IMR-90 (cell line): Measurements from ENCODE around the gene CDC42SE1. TPM values are rescaled to one million over a fixed set of nuclear protein-coding genes. Genes with fewer than 3 reads are reported as not detected.

Source experiments
- ATAC-seq: fragments of 200-7000 bp; cut with Tn5 transposase; 2 replicates; pipeline ENCODE4 v1.9.1; 2020; ENCODE audit warnings: low read depth, mild to moderate bottlenecking, moderate library complexity
- BruUV-seq: library from RNA; stranded (reverse); fragments of 400-500 nt; replicated peaks from 2 replicates; lab custom pipeline; 2021; lab: Mats Ljungman, UMichigan
- CTCF ChIA-PET: fragments of 300-600 bp; formaldehyde crosslinking; extraction: SDS; loops from one replicate; lab custom pipeline; 2021; ENCODE audit warnings: antibody characterized with exemption; lab: Yijun Ruan, JAX
- POLR2A ChIA-PET: fragments of 300-600 bp; sonication (Branson Sonifier 250); formaldehyde crosslinking; loops from one replicate; lab custom pipeline; 2022; ENCODE audit warnings: antibody characterized with exemption; ENCODE audit not compliant: unreplicated experiment; lab: Charles Lee
- DNase-seq: peaks from one replicate; pipeline ENCODE4 v3.0.0; 2013
- H2AFZ ChIP-seq: replicated peaks from 2 replicates; pipeline ENCODE3; 2013; ENCODE audit warnings: low read length, mild to moderate bottlenecking; ENCODE audit not compliant: poor library complexity
- H2AK5ac ChIP-seq: 2 replicates; pipeline ENCODE4 v1.6.1; 2013; ENCODE audit warnings: low read depth, low read length, inconsistent platforms
- H2AK9ac ChIP-seq: replicated peaks from 2 replicates; pipeline ENCODE3; 2013; ENCODE audit warnings: mild to moderate bottlenecking, low read depth, low read length, moderate library complexity; ENCODE audit not compliant: poor library complexity
- H2BK120ac ChIP-seq: 2 replicates; pipeline ENCODE4 v1.6.1; 2013; ENCODE audit warnings: low read depth, low read length, inconsistent platforms
- H2BK15ac ChIP-seq: 3 replicates; pipeline ENCODE4 v1.6.1; 2013; ENCODE audit warnings: low read depth, low read length, inconsistent platforms
- H2BK20ac ChIP-seq: 2 replicates; pipeline ENCODE4 v1.6.1; 2013; ENCODE audit warnings: low read depth, mild to moderate bottlenecking, inconsistent platforms, low read length, moderate library complexity
- H2BK5ac ChIP-seq: 2 replicates; pipeline ENCODE4 v1.6.1; 2013; ENCODE audit warnings: mild to moderate bottlenecking, low read depth, low read length, inconsistent platforms; ENCODE audit not compliant: poor library complexity, severe bottlenecking
- H3K14ac ChIP-seq: replicated peaks from 2 replicates; pipeline ENCODE4 v1.6.1; 2013; ENCODE audit warnings: low read depth, low read length, inconsistent platforms
- H3K18ac ChIP-seq: 2 replicates; pipeline ENCODE4 v1.6.1; 2013; ENCODE audit warnings: low read depth, low read length, control low read depth
- H3K23ac ChIP-seq: 2 replicates; pipeline ENCODE4 v1.6.1; 2013; ENCODE audit warnings: low read depth, low read length, inconsistent platforms
- H3K27ac ChIP-seq: 2 replicates; pipeline ENCODE4 v1.5.1; 2013; ENCODE audit warnings: mild to moderate bottlenecking, control low read depth, low read length; ENCODE audit not compliant: insufficient read depth
- H3K27me3 ChIP-seq: 2 replicates; pipeline ENCODE4 v1.6.1; 2013; ENCODE audit warnings: low read length; ENCODE audit not compliant: control insufficient read depth, insufficient read depth
- H3K36me3 ChIP-seq: 2 replicates; pipeline ENCODE4 v1.6.1; 2013; ENCODE audit warnings: low read length, mixed read lengths; ENCODE audit not compliant: control insufficient read depth, insufficient read depth
- H3K4ac ChIP-seq: 2 replicates; pipeline ENCODE4 v1.6.1; 2013; ENCODE audit warnings: low read depth, low read length, inconsistent platforms
- H3K4me1 ChIP-seq: 2 replicates; pipeline ENCODE4 v1.6.1; 2013; ENCODE audit warnings: low read length, mixed read lengths; ENCODE audit not compliant: control insufficient read depth, insufficient read depth
- H3K4me2 ChIP-seq: 2 replicates; pipeline ENCODE4 v1.6.1; 2013; ENCODE audit warnings: low read depth, mild to moderate bottlenecking, control low read depth, low read length, moderate library complexity
- H3K4me3 ChIP-seq: 2 replicates; pipeline ENCODE4 v1.5.1; 2013; ENCODE audit warnings: low read depth, mild to moderate bottlenecking, control low read depth, low read length, moderate library complexity; ENCODE audit not compliant: insufficient read depth
- H3K56ac ChIP-seq: 2 replicates; pipeline ENCODE4 v1.6.1; 2013; ENCODE audit warnings: low read length, inconsistent platforms; ENCODE audit not compliant: insufficient read depth; ENCODE audit errors: extremely low read depth
- H3K79me1 ChIP-seq, 2 experiments: 2 replicates each; pipeline ENCODE4 v1.6.1; 2013; ENCODE audit warnings: low read length in 2 of 2, inconsistent platforms in 1 of 2, low read depth in 1 of 2
- H3K9ac ChIP-seq: 2 replicates; pipeline ENCODE4 v1.6.1; 2013; ENCODE audit warnings: low read depth, low read length, control low read depth
- H3K9me1 ChIP-seq: 2 replicates; pipeline ENCODE4 v1.6.1; 2013; ENCODE audit warnings: low read length, inconsistent platforms; ENCODE audit not compliant: insufficient read depth
- H3K9me3 ChIP-seq: 2 replicates; pipeline ENCODE4 v1.6.1; 2013; ENCODE audit warnings: low read length; ENCODE audit not compliant: control insufficient read depth, insufficient read depth
- H4K20me1 ChIP-seq: 2 replicates; pipeline ENCODE4 v1.6.1; 2013; ENCODE audit warnings: low read length, inconsistent platforms; ENCODE audit not compliant: insufficient read depth
- H4K5ac ChIP-seq: 2 replicates; pipeline ENCODE4 v1.6.1; 2013; ENCODE audit warnings: mild to moderate bottlenecking, low read depth, low read length, control low read depth
- H4K8ac ChIP-seq, 2 experiments: 2 replicates each; pipeline ENCODE4 v1.6.1; 2013; ENCODE audit warnings: low read depth in 2 of 2, low read length in 2 of 2, control low read depth in 1 of 2, inconsistent platforms in 1 of 2
- H4K91ac ChIP-seq: 2 replicates; pipeline ENCODE4 v1.6.1; 2013; ENCODE audit warnings: low read depth, low read length, inconsistent platforms; ENCODE audit not compliant: insufficient read depth
- BHLHE40 ChIP-seq: fragments of 150-350 bp; IDR thresholded peaks from 2 replicates; pipeline ENCODE4 v1.6.1; 2016; ENCODE audit warnings: mild to moderate bottlenecking, low read depth, low read length
- CEBPB ChIP-seq: IDR thresholded peaks from 2 replicates; pipeline ENCODE4 v1.6.1; 2012; ENCODE audit warnings: low read depth, low read length, improper control_type of control experiment
- CHD1 ChIP-seq: IDR thresholded peaks from 2 replicates; pipeline ENCODE4 v1.6.1; 2012; ENCODE audit warnings: low read depth, low read length, improper control_type of control experiment
- CTCF ChIP-seq: conservative IDR thresholded peaks from 2 replicates; pipeline ENCODE4 v1.5.1; 2012; ENCODE audit warnings: mild to moderate bottlenecking, low read depth, low read length, improper control_type of control experiment
- ELK1 ChIP-seq: fragments of 150-350 bp; IDR thresholded peaks from 2 replicates; pipeline ENCODE4 v1.6.1; 2016; ENCODE audit warnings: low read depth, mild to moderate bottlenecking, low read length, moderate library complexity, borderline replicate concordance
- FOS ChIP-seq: fragments of 150-350 bp; IDR thresholded peaks from 2 replicates; pipeline ENCODE4 v1.6.1; 2016; ENCODE audit warnings: low read depth, low read length
- MAZ ChIP-seq: IDR thresholded peaks from 2 replicates; pipeline ENCODE4 v1.6.1; 2012; ENCODE audit warnings: low read depth, mild to moderate bottlenecking, low read length, improper control_type of control experiment, moderate library complexity, borderline replicate concordance
- NFE2L2 ChIP-seq: fragments of 150-350 bp; IDR thresholded peaks from 2 replicates; pipeline ENCODE4 v1.6.1; 2016; ENCODE audit warnings: low read depth, mild to moderate bottlenecking, low read length
- RAD21 ChIP-seq: IDR thresholded peaks from 2 replicates; pipeline ENCODE4 v1.6.1; 2012; ENCODE audit warnings: low read length, improper control_type of control experiment
- RCOR1 ChIP-seq: IDR thresholded peaks from 2 replicates; pipeline ENCODE4 v1.6.1; 2012; ENCODE audit warnings: mild to moderate bottlenecking, low read length, improper control_type of control experiment; ENCODE audit not compliant: insufficient replicate concordance
- RFX5 ChIP-seq: IDR thresholded peaks from 2 replicates; pipeline ENCODE4 v1.8.0; 2012; ENCODE audit warnings: low read depth, mild to moderate bottlenecking, low read length, moderate library complexity
- SMC3 ChIP-seq: fragments of 150-350 bp; IDR thresholded peaks from 2 replicates; pipeline ENCODE4 v1.6.1; 2016; ENCODE audit warnings: low read depth, mild to moderate bottlenecking, antibody characterized with exemption, low read length, moderate library complexity
- WGBS, 2 experiments: methylation state at CpG; one replicate each; pipeline versions ENCODE4 v1.1.5 to v1.1.7; 2013; ENCODE audit warnings: missing lambda C conversion rate in 2 of 2; ENCODE audit not compliant: insufficient read length in 1 of 2; ENCODE audit errors: extremely low coverage in 2 of 2; 5-methylcytosine and 5-hydroxymethylcytosine counted together
- dilution Hi-C: fragments of 300-500 bp; cut with HindIII; formaldehyde crosslinking; loops from one replicate; pipeline ENCODE4 v1.14.3; 2018; ENCODE audit warnings: low sequenced_read_pairs; ENCODE audit not compliant: unreplicated experiment
- in situ Hi-C: fragments of 300-500 bp; cut with MboI; formaldehyde crosslinking; loops from 3 replicates; pipeline ENCODE4 v1.14.3; 2019; ENCODE audit warnings: low sequenced_read_pairs, inconsistent platforms, mixed read lengths
- intact Hi-C: fragments of 100-400 bp; cut with micrococcal nuclease; formaldehyde crosslinking; loops from 2 replicates; pipeline ENCODE4 v1.10.0; 2022
- polyA plus RNA-seq, 3 experiments: library from polyadenylated mRNA; depleted of rRNA; stranded (reverse); fragments of >200 nt; gene quantifications; 2 replicates each; pipeline ENCODE4 v1.2.3, GENCODE V29; 2012; ENCODE audit warnings: low replicate concordance in 1 of 3
- total RNA-seq: library from RNA; depleted of rRNA; stranded (reverse); fragments of >200 nt; gene quantifications from 2 replicates; pipeline ENCODE4 v1.2.3, GENCODE V29; 2012

Gene CDC42SE1
- total and polyA plus RNA-seq, 2 of the 4 experiments (the other 2 are of a cell fraction), result 47.0 to 58.5 TPM

GRCh38 chr1:151060007-151060656 lies 710 bp upstream of the CDC42SE1 start, which contains the start of gene MLLT11 (continued):
- peak; percentile 41; the same call in 1 of the 2 replicates for TF ChIP-seq MAZ
- TF ChIP-seq CEBPB, result no peak

- ChIA-PET POLR2A (interaction anchor here (0.7 kb wide), 1 partner anchor 225 kb away, joined by 3 read pairs; no protein-coding TSS in a partner anchor), CTCF (interaction anchor here (0.6 to 1.3 kb wide), 4 partner anchors 8 to 1160 kb away, joined by 3 to 5 read pairs (median 4); partner anchors contain the start of gene GABPB2)
- Histone ChIP-seq H2AFZ (peak overlapping the region; percentile 94), H3K23ac (peak overlapping the region; percentile 85), H3K18ac (peak overlapping the region; percentile 78), H3K4me1 (peaks cover 15% of the 10 kb centered on the region), H3K56ac (peak overlapping the region; percentile 94), H3K79me1 (peaks cover 32 to 66% of the 10 kb centered on the region in 2 experiments), H3K27me3 (no peaks in the 10 kb centered on the region), H3K9ac (peak overlapping the region; percentile 98), H2BK120ac (peak overlapping the region; percentile 65), H2BK20ac (no peak overlapping the region), H3K9me1 (peaks cover 23% of the 10 kb centered on the region), H3K27ac (peak overlapping the region; percentile 99), H3K4me2 (peak overlapping the region; percentile 97), H2AK9ac (peak overlapping the region; percentile 97), H3K4ac (peak overlapping the region; percentile 97), H2BK15ac (peak overlapping the region; percentile 19; the same call in 1 of the 3 replicates), H3K4me3 (peak overlapping the region; percentile 89), H3K9me3 (no peaks in the 10 kb centered on the region), H3K36me3 (peaks cover 28% of the 10 kb centered on the region), H4K8ac (peak overlapping the region; percentile 54 to 95; a peak in 3 of 4 replicates), H4K91ac (peak overlapping the region; percentile 89), H4K20me1 (peaks cover 48% of the 10 kb centered on the region), H4K5ac (peak overlapping the region; percentile 91), H3K14ac (peak overlapping the region; percentile 99), H2BK5ac (peak overlapping the region; percentile 100), H2AK5ac (peak overlapping the region; percentile 91)
- dilution Hi-C loops, result no loop called here
- ATAC-seq (no peak), DNase-seq (peak; percentile 19)
- no peak for TF ChIP-seq CTCF
- no peak for TF ChIP-seq RAD21
- no peak for TF ChIP-seq FOS
- no peak for TF ChIP-seq SMC3
- no peak for TF ChIP-seq RFX5
- TF ChIP-seq CHD1, result no peak
- no peak for TF ChIP-seq ELK1
- no peak for TF ChIP-seq BHLHE40
- TF ChIP-seq CEBPB, result no peak
- TF ChIP-seq RCOR1, result no peak
- no peak for TF ChIP-seq NFE2L2
- intact Hi-C loops, result no loop called here
- in situ Hi-C loops, result no loop called here
- BruUV-seq, result no TSS peak
- 0% methylated on average over 8 of the region's 10 CpGs; no CpG with 5 or more reads in 1 of the 2 experiments for WGBS, 2 experiments
Measured at GRCh38 chr1:151058692-151059091, 730 bp downstream of the CDC42SE1 start.
